ENCODE measurements around the gene VARS1.
A peak's percentile ranks its signal among the peaks of the same experiment; 100 is the strongest.

DNA sequence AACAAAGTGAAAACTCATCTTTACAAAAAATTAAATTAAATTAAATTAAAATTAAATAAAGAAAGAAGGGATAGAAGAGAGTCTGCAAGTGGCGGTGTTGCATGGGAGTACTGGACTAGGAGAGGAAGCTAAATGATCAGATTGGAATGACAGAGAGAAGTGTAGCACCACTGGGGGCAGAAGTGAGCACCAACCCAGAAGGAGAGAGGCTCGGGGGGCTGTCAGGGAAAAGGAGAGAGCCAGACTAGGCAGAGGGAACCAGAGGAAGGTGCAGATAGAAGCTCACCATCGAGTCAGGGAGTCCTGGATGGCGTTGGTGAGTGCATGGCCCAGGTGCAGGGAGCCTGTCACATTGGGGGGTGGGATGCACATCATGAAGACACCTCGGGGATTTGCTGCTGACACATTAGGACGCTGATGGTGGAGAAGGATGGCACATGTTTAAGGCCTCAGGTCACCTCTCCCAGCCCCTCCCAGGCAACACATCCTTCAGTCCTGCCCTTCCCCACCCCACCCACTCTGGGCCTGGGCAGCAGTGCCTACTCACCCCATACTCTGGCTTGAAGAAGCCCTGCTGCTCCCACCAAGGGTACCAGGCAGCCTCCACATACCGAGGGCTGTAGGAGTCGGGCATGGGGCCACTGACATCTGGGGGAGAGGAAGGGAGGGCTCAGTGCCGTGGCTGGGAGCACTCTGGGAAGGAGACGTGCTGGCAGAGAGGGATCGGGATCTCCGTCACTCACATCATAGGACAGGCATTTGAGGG lies 4.0 kb downstream of the VARS1 start:
- TF ChIP-seq ZNF384 (IDR thresholded peaks at IDR 0.05) (no peak), SP1 (IDR thresholded peaks at IDR 0.05) (no peak), BHLHE40 (IDR thresholded peaks at IDR 0.05; ENCODE audit: borderline replicate concordance) (no peak), HDGF (IDR thresholded peaks at IDR 0.05; ENCODE audit: borderline replicate concordance) (0 out of 2 replicates have a peak, but pooled peaks have one; percentile 44), FOXK2 (IDR thresholded peaks at IDR 0.05) (no peak), NFRKB (IDR thresholded peaks at IDR 0.05) (no peak), L3MBTL2 (conservative IDR thresholded peaks at IDR 0.05) (no peak), FOXA1 (IDR thresholded peaks at IDR 0.05) (no peak)
